ENCODE measurements around the gene CTNNA3. TPM values are rescaled to one million over a fixed set of nuclear protein-coding genes. Genes with fewer than 3 reads are reported as not detected.

Gene CTNNA3
- total RNA-seq, 4 donors from 2014 or later: 0.68 to 75.2 (median 1.4) TPM

DNA sequence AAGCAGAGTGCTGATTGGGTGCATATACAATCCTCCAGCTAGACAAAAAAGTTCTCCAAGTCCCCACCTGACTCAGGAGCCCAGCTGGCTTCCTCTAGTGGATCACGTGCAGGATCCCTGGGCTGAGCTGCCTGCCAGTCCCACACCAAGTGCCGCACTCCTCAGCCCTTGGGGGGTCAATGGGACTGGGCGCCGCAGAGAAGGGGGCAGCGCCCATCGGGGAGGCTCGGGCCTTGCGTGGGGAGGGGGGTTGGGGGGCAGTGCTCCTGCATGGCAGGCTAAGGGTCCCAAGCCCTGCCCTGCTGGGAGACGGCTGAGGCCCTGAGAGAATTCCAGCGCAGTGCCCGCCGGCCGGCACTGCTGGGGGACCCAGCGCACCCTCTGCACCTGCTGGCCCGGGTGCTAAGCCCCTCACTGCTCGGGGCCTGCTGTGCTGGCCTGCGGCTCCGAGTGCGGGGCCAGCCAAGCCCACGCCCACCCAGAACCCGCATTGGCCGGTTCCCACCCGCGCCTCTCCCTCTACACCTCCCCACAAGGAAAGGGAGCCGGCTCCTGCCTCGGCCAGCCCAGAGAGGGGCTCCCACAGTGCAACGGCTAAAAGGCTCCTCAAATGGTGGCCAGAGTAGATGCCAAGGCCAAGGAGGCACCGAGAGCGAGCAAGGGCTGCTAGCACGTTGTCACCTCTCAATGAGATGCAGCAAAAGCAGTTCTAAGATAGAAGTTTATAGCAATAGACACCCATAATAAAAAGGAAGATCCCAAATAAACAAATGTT, 1044.5 kb downstream of the CTNNA3 start:
- no peak overlapping the region for H3K4me3 ChIP-seq
- H3K4me1 ChIP-seq: no peaks in the 10 kb centered on the region
- H3K9me3 ChIP-seq: peaks cover 0 to 8% of the 10 kb centered on the region in 2 donors
- H3K36me3 ChIP-seq: no peaks in the 10 kb centered on the region
- intact Hi-C loops (cut with DNase I; ENCODE audit: low total_unique reads) (no loop called here), in situ Hi-C loops (cut with MboI; ENCODE audit: low pct_ligation_motif_present in 1 of 4, low pct_unique_long_range_greater_than_20kb in 1 of 4, low sequenced_read_pairs in 3 of 4) (no loop called here)
- TF ChIP-seq POLR2AphosphoS5 (IDR thresholded peaks at IDR 0.05): no peak
- no peak for TF ChIP-seq POLR2A (IDR thresholded peaks at IDR 0.05)
- TF ChIP-seq, protein P1, sequence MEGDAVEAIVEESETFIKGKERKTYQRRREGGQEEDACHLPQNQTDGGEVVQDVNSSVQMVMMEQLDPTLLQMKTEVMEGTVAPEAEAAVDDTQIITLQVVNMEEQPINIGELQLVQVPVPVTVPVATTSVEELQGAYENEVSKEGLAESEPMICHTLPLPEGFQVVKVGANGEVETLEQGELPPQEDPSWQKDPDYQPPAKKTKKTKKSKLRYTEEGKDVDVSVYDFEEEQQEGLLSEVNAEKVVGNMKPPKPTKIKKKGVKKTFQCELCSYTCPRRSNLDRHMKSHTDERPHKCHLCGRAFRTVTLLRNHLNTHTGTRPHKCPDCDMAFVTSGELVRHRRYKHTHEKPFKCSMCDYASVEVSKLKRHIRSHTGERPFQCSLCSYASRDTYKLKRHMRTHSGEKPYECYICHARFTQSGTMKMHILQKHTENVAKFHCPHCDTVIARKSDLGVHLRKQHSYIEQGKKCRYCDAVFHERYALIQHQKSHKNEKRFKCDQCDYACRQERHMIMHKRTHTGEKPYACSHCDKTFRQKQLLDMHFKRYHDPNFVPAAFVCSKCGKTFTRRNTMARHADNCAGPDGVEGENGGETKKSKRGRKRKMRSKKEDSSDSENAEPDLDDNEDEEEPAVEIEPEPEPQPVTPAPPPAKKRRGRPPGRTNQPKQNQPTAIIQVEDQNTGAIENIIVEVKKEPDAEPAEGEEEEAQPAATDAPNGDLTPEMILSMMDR (IDR thresholded peaks at IDR 0.05): no peak
- TF ChIP-seq EP300 (IDR thresholded peaks at IDR 0.05; ENCODE audit: low read depth): no peak
- no peaks in the 10 kb centered on the region for H3K27me3 ChIP-seq
- WGBS, 2 donors (ENCODE audit: low coverage in 1 of 2): 89 to 90% methylated on average over 1 to 22 of the region's 30 CpGs
- no peak for DNase-seq
- no peak overlapping the region for H3K27ac ChIP-seq

DNA sequence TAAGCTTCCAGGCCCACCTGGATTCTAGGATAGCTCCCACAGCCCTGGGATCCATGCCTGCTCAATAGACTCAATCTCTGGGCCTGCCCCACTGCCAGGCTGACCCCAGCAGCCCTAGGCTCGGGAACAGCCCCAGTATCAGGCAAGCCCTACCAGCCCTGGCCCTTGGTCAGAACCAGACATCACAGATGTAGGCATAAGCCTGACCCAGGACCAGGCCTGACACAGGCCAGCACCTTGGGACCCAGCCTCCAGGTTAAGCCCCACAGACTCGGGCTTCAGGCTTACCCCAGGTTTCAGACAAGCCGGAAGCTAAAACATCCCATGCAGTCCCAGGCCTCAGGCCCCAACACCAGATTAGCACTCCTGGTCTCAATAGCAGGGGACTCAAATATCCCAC, 1046.4 kb downstream of the CTNNA3 start:
- no peak for DNase-seq
- WGBS, 2 donors (ENCODE audit: low coverage in 1 of 2): 85% methylated on average over 2 of the region's 3 CpGs; no CpG with 5 or more reads in 1 of the 2 donors
- intact Hi-C loops (cut with DNase I; ENCODE audit: low total_unique reads): no loop called here
- H3K4me3 ChIP-seq: no peak overlapping the region
- no peaks in the 10 kb centered on the region for H3K4me1 ChIP-seq
- H3K27ac ChIP-seq: no peak overlapping the region
- no peaks in the 10 kb centered on the region for H3K27me3 ChIP-seq
- no peak for TF ChIP-seq POLR2A (IDR thresholded peaks at IDR 0.05)
- no peak for TF ChIP-seq EP300 (IDR thresholded peaks at IDR 0.05; ENCODE audit: low read depth)
- TF ChIP-seq POLR2AphosphoS5 (IDR thresholded peaks at IDR 0.05): no peak
- TF ChIP-seq, protein P1 (IDR thresholded peaks at IDR 0.05): no peak
- peaks cover 0 to 8% of the 10 kb centered on the region in 2 donors for H3K9me3 ChIP-seq
- in situ Hi-C loops (cut with MboI; ENCODE audit: low pct_ligation_motif_present in 1 of 4, low pct_unique_long_range_greater_than_20kb in 1 of 4, low sequenced_read_pairs in 3 of 4): no loop called here
- no peaks in the 10 kb centered on the region for H3K36me3 ChIP-seq

DNA sequence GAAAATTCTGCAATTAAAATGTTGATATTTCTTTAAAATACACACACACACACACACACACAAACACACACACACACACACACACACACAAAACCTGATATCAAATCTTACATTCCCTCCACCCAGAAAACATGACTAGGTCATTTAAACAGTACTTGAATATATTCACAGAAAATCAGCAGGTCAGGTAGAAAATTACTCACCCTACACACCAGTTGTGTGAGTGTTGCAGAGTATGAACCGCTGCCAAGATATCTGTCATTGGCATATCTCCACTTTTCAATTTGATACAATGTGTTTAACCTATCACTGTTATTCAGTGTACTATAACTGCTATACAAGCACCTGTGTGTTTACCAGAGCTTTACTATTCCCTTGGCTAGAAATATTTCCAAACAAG, 1053.8 kb downstream of the CTNNA3 start:
- no peaks in the 10 kb centered on the region for H3K4me1 ChIP-seq
- H3K27ac ChIP-seq: no peak overlapping the region
- TF ChIP-seq POLR2A (IDR thresholded peaks at IDR 0.05) (no peak), EP300 (IDR thresholded peaks at IDR 0.05; ENCODE audit: low read depth) (no peak), POLR2AphosphoS5 (IDR thresholded peaks at IDR 0.05) (no peak)
- TF ChIP-seq, protein P1 (IDR thresholded peaks at IDR 0.05): no peak
- H3K4me3 ChIP-seq: no peak overlapping the region
- in situ Hi-C loops (cut with MboI; ENCODE audit: low pct_ligation_motif_present in 1 of 4, low pct_unique_long_range_greater_than_20kb in 1 of 4, low sequenced_read_pairs in 3 of 4) (no loop called here), intact Hi-C loops (cut with DNase I; ENCODE audit: low total_unique reads) (no loop called here)
- no peaks in the 10 kb centered on the region for H3K27me3 ChIP-seq
- 88 to 100% methylated on average over 1 of the region's 1 CpG for WGBS, 2 donors (ENCODE audit: low coverage in 1 of 2)
- DNase-seq: no peak
- H3K36me3 ChIP-seq: no peaks in the 10 kb centered on the region
- no peaks in the 10 kb centered on the region for H3K9me3 ChIP-seq

DNA sequence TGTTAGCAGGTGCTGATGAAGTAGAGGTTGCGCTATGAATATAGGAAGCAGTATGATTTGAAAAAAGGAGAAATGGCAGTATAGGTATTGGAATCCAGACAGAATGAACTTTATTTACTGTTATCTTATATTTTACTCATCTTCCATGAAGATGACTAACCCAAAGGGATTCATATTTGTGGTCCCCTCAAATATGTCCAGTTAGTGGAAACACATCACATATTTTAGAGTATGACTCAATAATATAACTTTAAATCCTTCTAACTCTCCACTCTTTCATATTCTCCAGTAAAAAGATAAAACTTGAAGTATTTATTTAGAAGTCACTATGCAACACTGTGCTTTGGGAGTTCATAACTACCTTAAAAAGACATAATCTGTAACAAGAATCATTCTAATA, 1056.6 kb downstream of the CTNNA3 start:
- Histone ChIP-seq H3K27me3 (no peaks in the 10 kb centered on the region), H3K27ac (no peak overlapping the region), H3K36me3 (no peaks in the 10 kb centered on the region), H3K4me1 (no peaks in the 10 kb centered on the region), H3K9me3 (no peaks in the 10 kb centered on the region), H3K4me3 (no peak overlapping the region)
- no peak for TF ChIP-seq POLR2A (IDR thresholded peaks at IDR 0.05)
- TF ChIP-seq, protein P1 (IDR thresholded peaks at IDR 0.05): no peak
- TF ChIP-seq POLR2AphosphoS5 (IDR thresholded peaks at IDR 0.05): no peak
- 27 to 36% methylated on average over 1 of the region's 1 CpG for WGBS, 2 donors (ENCODE audit: low coverage in 1 of 2)
- in situ Hi-C loops (cut with MboI; ENCODE audit: low pct_ligation_motif_present in 1 of 4, low pct_unique_long_range_greater_than_20kb in 1 of 4, low sequenced_read_pairs in 3 of 4) (no loop called here), intact Hi-C loops (cut with DNase I; ENCODE audit: low total_unique reads) (no loop called here)
- DNase-seq: no peak
